Measurements from ENCODE around the gene PYGB. TPM values are rescaled to one million over a fixed set of nuclear protein-coding genes. Genes with fewer than 3 reads are reported as not detected.

PYGB gene
- total RNA-seq, 1 donor, result 203 TPM

DNA sequence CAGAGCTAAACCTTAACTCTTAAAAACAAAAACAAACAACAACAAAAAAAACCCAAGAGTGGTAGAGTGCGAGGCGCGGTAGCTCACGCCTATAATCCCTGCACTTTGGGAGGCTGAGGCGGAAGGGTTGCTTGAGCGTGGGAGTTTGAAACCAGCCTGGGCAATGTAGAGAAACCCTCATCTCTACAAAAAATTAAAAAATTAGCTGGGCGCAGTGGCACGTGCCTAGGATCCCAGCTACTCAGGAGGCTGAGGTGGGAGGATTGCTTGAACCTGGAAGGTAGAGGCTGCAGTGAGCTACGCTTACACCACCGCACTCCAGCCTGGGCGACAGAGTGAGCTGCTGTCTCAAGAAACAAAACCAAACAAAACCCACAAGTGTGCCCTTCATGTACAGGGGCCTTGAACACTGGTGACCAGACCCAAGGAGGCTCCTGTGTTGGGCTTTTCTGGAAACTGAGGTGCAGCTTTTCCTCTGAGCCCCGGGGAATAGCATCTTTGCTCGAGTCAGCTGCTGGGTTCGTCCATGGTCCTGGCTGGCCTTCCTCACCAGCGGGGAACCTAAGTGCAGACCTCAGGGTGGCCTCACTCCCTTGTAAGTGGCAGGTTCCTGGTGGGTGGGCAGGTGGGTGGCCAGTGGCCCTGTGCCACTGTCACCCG, 39.9 kb downstream of the PYGB start:
- TF ChIP-seq, protein P1, sequence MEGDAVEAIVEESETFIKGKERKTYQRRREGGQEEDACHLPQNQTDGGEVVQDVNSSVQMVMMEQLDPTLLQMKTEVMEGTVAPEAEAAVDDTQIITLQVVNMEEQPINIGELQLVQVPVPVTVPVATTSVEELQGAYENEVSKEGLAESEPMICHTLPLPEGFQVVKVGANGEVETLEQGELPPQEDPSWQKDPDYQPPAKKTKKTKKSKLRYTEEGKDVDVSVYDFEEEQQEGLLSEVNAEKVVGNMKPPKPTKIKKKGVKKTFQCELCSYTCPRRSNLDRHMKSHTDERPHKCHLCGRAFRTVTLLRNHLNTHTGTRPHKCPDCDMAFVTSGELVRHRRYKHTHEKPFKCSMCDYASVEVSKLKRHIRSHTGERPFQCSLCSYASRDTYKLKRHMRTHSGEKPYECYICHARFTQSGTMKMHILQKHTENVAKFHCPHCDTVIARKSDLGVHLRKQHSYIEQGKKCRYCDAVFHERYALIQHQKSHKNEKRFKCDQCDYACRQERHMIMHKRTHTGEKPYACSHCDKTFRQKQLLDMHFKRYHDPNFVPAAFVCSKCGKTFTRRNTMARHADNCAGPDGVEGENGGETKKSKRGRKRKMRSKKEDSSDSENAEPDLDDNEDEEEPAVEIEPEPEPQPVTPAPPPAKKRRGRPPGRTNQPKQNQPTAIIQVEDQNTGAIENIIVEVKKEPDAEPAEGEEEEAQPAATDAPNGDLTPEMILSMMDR (IDR thresholded peaks at IDR 0.05; ENCODE audit: insufficient read depth, low read length), result no peak
- H3K4me3 ChIP-seq (ENCODE audit: low read depth, low read length), result no peak overlapping the region
- DNase-seq (ENCODE audit: low read depth), result no peak

DNA sequence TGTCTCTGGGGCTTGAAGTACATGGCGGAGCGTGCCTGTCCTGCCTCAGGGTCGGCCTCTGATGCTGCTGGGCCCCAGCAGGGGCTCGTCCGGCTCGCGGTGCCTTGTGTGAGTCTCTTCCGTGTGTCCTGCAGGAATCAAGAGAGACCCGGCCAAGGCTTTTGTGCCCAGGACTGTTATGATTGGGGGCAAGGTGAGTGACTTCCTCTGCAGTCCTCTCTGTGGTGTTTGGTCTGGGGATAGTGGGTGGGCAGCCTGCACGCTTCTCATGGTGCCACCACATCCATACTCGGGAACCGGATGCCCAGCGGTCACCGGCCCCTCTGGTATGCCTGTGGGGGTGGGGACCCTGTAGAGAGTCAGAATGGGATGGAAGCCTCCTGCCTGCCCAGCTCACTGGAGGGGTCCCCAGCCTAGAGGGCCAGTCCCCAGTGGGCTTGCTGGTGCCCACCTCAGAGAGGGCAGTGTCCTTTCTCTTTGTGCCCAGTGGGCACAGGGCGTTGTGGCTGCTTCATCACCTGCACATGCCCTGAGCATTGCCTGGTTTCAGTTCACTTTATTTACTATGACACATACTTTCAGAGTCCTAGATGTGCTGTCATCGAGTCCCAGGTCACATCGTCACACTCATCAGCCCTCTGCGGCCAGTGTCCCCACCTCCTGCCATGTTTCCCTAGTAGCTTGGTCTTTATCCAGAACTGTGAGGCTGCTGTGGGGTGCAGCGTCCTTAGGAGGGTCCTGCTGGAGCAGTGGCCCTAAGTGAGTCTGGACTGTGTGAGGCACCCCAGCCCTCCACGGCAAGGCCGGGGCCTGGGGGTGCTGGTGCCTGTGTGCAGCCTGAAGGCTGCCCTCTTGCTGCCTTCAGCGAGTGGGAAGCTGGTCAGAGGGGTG, 40.7 kb downstream of the PYGB start:
- no peak overlapping the region for H3K4me3 ChIP-seq (ENCODE audit: low read depth, low read length)
- TF ChIP-seq, protein P1 (IDR thresholded peaks at IDR 0.05; ENCODE audit: insufficient read depth, low read length), result no peak
- no peak for DNase-seq (ENCODE audit: low read depth)

DNA sequence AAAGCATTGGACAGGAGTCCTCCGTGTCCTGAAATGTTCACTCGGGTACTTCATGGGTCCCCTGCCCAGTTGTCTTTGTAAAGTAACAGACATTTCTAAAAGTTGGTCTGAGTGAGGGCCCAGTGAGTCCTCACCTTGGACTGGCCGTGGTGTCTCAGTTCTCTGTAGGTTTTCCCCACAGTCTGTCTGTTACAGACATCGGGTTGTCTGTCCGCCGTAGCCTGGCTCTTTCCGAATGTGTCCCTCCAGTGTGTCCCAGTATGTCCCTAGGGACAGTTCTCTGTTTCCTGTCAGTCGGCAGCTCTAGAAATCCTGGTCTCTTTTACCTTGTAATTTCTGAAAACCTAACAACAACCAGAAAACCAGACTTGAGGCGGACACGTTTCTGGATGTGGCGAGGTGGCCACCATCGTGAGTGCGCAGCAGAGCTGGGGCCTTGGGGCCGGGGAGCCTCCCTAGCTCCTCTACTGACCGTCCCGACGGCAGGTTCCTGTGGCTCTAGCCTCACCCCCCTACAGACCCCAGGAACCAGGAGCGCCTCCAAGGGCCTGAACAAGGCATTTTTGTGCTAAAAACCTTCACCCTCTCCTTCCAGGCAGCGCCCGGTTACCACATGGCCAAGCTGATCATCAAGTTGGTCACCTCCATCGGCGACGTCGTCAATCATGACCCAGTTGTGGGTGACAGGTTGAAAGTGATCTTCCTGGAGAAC, 42.2 kb downstream of the PYGB start:
- TF ChIP-seq, protein P1 (IDR thresholded peaks at IDR 0.05; ENCODE audit: insufficient read depth, low read length), result no peak
- DNase-seq (ENCODE audit: low read depth), result no peak
- no peak overlapping the region for H3K4me3 ChIP-seq (ENCODE audit: low read depth, low read length)

DNA sequence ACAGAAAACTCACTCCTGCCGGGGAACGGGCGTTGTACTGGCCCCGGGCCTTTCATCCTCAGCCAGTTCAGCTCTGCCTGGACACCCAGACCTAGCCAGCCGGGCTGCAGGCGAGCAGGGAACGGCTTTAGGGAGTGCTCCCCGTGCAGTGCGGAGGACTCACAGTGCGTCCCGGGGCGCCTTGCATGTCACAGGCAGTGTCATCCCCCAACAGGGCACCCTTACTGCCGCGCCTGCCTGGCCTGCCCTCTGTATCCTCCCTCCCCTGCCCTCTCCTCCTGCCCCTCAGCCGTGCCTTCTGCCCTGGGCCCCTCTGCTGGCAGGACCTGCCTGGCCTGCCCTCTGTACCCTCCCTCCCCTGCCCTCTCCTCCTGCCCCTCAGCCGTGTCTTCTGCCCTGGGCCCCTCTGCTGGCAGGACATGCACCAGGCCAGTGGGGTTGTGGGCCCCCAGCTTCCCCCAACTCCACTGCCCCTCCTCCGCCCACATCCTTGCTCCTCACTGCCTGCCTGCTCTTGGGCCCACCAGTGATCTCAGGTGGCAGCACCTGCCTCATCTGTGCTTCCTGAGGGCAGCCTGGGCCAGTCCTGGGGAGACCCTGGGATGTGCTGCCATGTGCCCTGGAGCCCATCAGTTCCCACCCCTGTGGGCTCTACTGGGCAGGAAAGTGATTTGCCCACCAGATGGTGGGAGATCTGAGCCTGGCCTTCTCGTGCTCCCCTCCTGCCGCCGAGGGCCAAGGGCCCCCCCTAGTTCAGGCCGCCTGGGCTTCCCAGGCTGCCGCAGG, 43.0 kb downstream of the PYGB start:
- no peak overlapping the region for H3K4me3 ChIP-seq (ENCODE audit: low read depth, low read length)
- TF ChIP-seq, protein P1 (IDR thresholded peaks at IDR 0.05; ENCODE audit: insufficient read depth, low read length), result no peak
- no peak for DNase-seq (ENCODE audit: low read depth)

DNA sequence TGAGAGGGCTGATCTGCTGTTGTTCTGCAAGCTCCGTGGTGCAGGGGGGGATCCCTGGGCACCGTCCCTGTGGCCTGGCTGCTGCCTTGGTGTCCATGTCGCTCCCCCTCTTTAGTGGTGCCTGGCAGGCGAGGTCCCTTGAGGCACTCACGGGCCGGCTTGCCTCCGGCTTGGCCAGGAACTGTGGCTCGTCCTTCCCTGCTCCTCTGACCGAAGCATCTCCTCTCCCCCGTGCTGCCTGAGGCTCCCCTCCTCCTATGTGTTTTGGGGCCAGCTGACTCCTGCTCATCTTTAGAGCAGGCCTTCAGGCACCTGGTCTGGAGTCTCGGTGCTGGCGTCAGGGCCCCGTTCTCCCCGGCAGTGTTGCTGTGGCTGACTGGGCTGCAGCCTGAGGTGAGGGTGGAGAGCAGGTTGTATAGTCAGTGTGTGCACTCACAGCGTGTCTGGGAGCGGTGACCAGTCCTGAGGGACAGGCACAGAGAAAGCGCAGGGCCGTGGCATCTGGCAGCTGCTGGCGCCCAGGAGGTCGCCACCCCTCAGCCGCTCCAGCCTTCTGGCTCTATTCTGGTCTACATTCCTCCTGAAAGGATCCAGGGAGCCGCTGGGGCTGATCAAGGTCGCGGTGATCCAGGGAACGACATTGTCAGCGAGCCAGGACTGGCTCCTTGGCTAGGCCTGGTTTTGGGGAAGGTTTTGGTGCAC, 43.7 kb downstream of the PYGB start:
- no peak for DNase-seq (ENCODE audit: low read depth)
- H3K4me3 ChIP-seq (ENCODE audit: low read depth, low read length), result no peak overlapping the region
- TF ChIP-seq, protein P1 (IDR thresholded peaks at IDR 0.05; ENCODE audit: insufficient read depth, low read length), result no peak
